Heart left ventricle (tissue), 16 donors: ENCODE results near the gene SEZ6L. TPM values are rescaled to one million over a fixed set of nuclear protein-coding genes. Genes with fewer than 3 reads are reported as not detected.

ENCODE experiments used
- ATAC-seq, 4 donors: fragments of 200-7000 bp; cut with Tn5 transposase; one replicate each; pipeline ENCODE4 v1.9.1; 2020 to 2022; ENCODE audit warnings: moderate library complexity in 4 of 4, mild to moderate bottlenecking in 3 of 4, moderate number of reproducible peaks in 1 of 4
- DNase-seq, 5 donors: peaks; one replicate each; pipeline ENCODE4 v3.0.0-alpha.2; 2020
- H3K27ac ChIP-seq, 12 donors: fragments of 200-600 bp; sonication (generic) in 4 of 12; one replicate each; pipeline versions ENCODE4 v1.5.0 to v1.8.0; 2016 to 2022; ENCODE audit warnings: mild to moderate bottlenecking in 2 of 12
- H3K27me3 ChIP-seq, 9 donors: fragments of 200-600 bp; sonication (generic) in 2 of 9; one replicate each; pipeline versions ENCODE4 v1.5.1 to v1.8.0; 2016 to 2022; ENCODE audit warnings: mild to moderate bottlenecking in 3 of 9
- H3K36me3 ChIP-seq, 9 donors: fragments of 200-600 bp; sonication (generic) in 2 of 9; one replicate each; pipeline versions ENCODE4 v1.5.0 to v1.8.0; 2018 to 2022; ENCODE audit warnings: mild to moderate bottlenecking in 2 of 9
- H3K4me1 ChIP-seq, 12 donors: fragments of 200-600 bp; sonication (generic) in 4 of 12; one replicate each; pipeline versions ENCODE4 v1.5.0 to v1.8.0; 2016 to 2022; ENCODE audit warnings: mild to moderate bottlenecking in 3 of 12
- H3K4me3 ChIP-seq, 12 donors: fragments of 200-600 bp; sonication (generic) in 4 of 12; one replicate each; pipeline versions ENCODE4 v1.5.0 to v1.8.0; 2017 to 2022; ENCODE audit warnings: mild to moderate bottlenecking in 9 of 12, moderate library complexity in 4 of 12
- H3K9me3 ChIP-seq, 12 donors: fragments of 200-600 bp; sonication (generic) in 4 of 12; one replicate each; pipeline versions ENCODE4 v1.5.0 to v1.8.0; 2016 to 2022; ENCODE audit warnings: mild to moderate bottlenecking in 1 of 12
- POLR2A ChIP-seq, 2 donors: fragments of 450-650 bp; IDR thresholded peaks; one replicate each; pipeline ENCODE4 v1.6.1; 2017; ENCODE audit warnings: antibody characterized with exemption in 2 of 2, mild to moderate bottlenecking in 2 of 2, moderate library complexity in 2 of 2
- WGBS, 4 donors: extraction: QIAGEN DNeasy Blood & Tissue Kit in 2 of 4; methylation state at CpG; one replicate each; pipeline versions ENCODE4 v1.1.5 to v1.1.7; 2013 to 2018; 5-methylcytosine and 5-hydroxymethylcytosine counted together
- intact Hi-C, 10 donors: fragments of 100-400 bp; cut with DNase I; formaldehyde crosslinking; loops; one replicate each; pipeline versions ENCODE4 v1.11.1 to v1.14.2; 2022
- polyA plus RNA-seq, 2 donors: library from polyadenylated mRNA; stranded (reverse); fragments of 200-250 nt; gene quantifications; one replicate each; pipeline ENCODE4 v1.2.3, GENCODE V29; 2013
- total RNA-seq, 9 donors: library from RNA; depleted of rRNA in 2 of 9; stranded (reverse); fragments of >200 nt in 2 of 9; fragmentation: NEBNext Ultra II Directional in 3 of 9; extraction: Animal tissue kit (Norgen Biotek cat#: 25700) in 3 of 9; gene quantifications; one replicate each; pipeline versions ENCODE4 v1.1.0 to v1.2.4, GENCODE V29; 2016 to 2023
- TF ChIP-seq, protein P1 (sequence below), 12 donors: fragments of 200-600 bp; sonication (generic) in 4 of 12; IDR thresholded peaks; one replicate each; pipeline versions ENCODE4 v1.5.0 to v1.8.0; 2018 to 2022; ENCODE audit warnings: antibody characterized with exemption in 12 of 12, mild to moderate bottlenecking in 5 of 12
- donor health status: ischemic (EF 13 %, LVEDD 7.1; RV severe dilation, severe dysfunction).
- donor health status: healthy with polysubstance abuse.
- donor health status: DM: no; HTN: yes; CAD: no.
- donor health status: DM: no; HTN: no; CAD: no.
- donor health status: ischemic (EF 25% LVEDD 6.9; RV normal size, moderate dysfunction).
- donor health status: ischemic (EF 25% LVEDD 5.7; RV mildly dilated, moderate dysfunction).
- donor health status: healthy.
- donor health status: DM: yes; HTN: yes; CAD: no.
- donor health status: ischemic (EF 35%, LVEDD 5.7; RV mildly dilated, moderate dysfunction).
- donor health status: nonischemic (EF 11% LVEDD 7.7; RV severe dilation, severe dysfunction).
- donor health status: DM: yes; HTN: yes; CAD: no.
- donor health status: PGD.
- donor health status: ischemic (EF 29% LVEDD 5.4; RV normal size, mild dysfunction).
- donor health status: nonischemic (EF 23%, LVEDD 6.1; RV moderate dilation, normal function).

The SEZ6L gene
- total and polyA plus RNA-seq, 11 donors = 0.04 to 1.6 (median 0.17) TPM; not detected in 2

DNA sequence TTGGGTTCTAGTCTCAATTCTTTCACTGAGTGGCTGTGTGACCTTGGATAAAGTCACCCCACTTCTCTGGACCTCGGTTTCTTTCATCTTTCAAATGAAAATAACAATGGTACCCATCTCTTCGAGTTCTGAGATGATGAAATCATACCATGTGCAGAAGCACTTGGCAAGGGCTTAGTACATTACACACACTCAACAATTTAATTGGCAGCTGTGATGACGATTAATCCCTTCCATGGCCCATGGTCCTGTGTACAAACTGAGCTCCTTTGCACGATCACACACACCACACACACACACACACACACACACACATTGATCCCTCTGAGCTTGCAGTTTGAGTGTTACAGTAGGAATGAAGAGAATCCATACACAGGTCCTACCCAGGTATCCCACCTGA, 156.4 kb downstream of the SEZ6L start:
- no peak for DNase-seq
- intact Hi-C loops = loop anchor here in 2 of 10 donors (5.0 to 10.0 kb wide), 2 partner anchors 153 to 241 kb away; no protein-coding TSS in a partner anchor
- 60 to 76% (median 70%) methylated on average over 4 of the region's 4 CpGs for WGBS, 4 donors

DNA sequence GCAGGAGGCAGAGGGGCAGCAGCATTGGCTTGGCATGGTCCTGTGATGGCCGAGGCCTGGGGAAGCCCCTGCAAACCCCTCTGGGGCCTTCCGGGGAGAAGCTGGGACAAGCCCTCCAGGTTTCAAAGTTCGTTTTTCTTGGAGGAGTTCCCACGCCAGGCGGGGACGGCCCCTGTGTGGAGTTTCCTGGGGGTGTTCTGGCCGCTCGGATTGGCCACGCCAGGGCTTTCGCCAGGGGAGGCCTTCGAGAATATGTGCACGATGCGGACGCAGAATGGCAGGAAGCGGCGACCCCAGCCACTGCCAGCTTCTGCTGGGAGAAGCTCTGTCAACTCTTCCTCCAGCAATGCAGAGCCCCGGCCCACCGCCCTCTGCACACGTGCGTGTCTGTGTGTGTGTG, 157.5 kb downstream of the SEZ6L start:
- DNase-seq (no peak), ATAC-seq (no peak)
- 64 to 75% (median 68%) methylated on average over 12 to 20 of the region's 20 CpGs for WGBS, 4 donors
- TF ChIP-seq, protein P1, sequence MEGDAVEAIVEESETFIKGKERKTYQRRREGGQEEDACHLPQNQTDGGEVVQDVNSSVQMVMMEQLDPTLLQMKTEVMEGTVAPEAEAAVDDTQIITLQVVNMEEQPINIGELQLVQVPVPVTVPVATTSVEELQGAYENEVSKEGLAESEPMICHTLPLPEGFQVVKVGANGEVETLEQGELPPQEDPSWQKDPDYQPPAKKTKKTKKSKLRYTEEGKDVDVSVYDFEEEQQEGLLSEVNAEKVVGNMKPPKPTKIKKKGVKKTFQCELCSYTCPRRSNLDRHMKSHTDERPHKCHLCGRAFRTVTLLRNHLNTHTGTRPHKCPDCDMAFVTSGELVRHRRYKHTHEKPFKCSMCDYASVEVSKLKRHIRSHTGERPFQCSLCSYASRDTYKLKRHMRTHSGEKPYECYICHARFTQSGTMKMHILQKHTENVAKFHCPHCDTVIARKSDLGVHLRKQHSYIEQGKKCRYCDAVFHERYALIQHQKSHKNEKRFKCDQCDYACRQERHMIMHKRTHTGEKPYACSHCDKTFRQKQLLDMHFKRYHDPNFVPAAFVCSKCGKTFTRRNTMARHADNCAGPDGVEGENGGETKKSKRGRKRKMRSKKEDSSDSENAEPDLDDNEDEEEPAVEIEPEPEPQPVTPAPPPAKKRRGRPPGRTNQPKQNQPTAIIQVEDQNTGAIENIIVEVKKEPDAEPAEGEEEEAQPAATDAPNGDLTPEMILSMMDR (IDR thresholded peaks at IDR 0.05) = no peak
- TF ChIP-seq POLR2A (IDR thresholded peaks at IDR 0.05) = no peak
- Histone ChIP-seq H3K27me3 (peaks cover 0 to 5% (median 0%) of the 10 kb centered on the region in 9 donors), H3K36me3 (no peaks in the 10 kb centered on the region), H3K4me1 (peaks cover 0 to 3% (median 0%) of the 10 kb centered on the region in 12 donors), H3K4me3 (no peak overlapping the region), H3K9me3 (no peaks in the 10 kb centered on the region), H3K27ac (no peak overlapping the region)
- intact Hi-C loops = loop anchor here in 2 of 10 donors (5.0 to 10.0 kb wide), 2 partner anchors 155 to 242 kb away; no protein-coding TSS in a partner anchor

More for the DNA sequence above, 156.4 kb downstream of the SEZ6L start:
- Histone ChIP-seq H3K4me1 (peaks cover 0 to 6% (median 0%) of the 10 kb centered on the region in 12 donors), H3K27ac (no peak overlapping the region), H3K4me3 (no peak overlapping the region), H3K36me3 (no peaks in the 10 kb centered on the region), H3K9me3 (no peaks in the 10 kb centered on the region), H3K27me3 (peaks cover 0 to 5% (median 0%) of the 10 kb centered on the region in 9 donors)
- no peak for TF ChIP-seq POLR2A (IDR thresholded peaks at IDR 0.05)
- TF ChIP-seq, protein P1 (IDR thresholded peaks at IDR 0.05) = no peak
- no peak for ATAC-seq

DNA sequence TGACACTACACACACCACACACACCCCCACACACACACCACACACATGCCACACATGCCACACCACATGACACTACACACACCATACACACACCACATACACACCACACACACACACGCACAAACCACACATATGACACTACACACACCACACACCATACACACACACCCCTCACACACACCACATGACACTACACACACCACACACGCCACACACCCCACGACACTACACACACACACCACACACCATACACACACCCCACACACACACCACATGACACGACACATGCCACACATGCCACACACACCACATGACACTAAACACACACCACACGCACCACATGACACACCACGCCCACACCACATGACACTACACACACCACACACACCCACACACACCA, 158.0 kb downstream of the SEZ6L start:
- H3K4me1 ChIP-seq = no peaks in the 10 kb centered on the region
- H3K27me3 ChIP-seq = peaks cover 0 to 5% (median 0%) of the 10 kb centered on the region in 9 donors
- 85 to 93% (median 90%) methylated on average over 6 of the region's 6 CpGs for WGBS, 4 donors
- H3K4me3 ChIP-seq = no peak overlapping the region
- DNase-seq (no peak), ATAC-seq (peak in 1 of 4 donors; percentile 32)
- H3K36me3 ChIP-seq = no peaks in the 10 kb centered on the region
- H3K9me3 ChIP-seq = no peaks in the 10 kb centered on the region
- H3K27ac ChIP-seq = no peak overlapping the region
- TF ChIP-seq, protein P1 (IDR thresholded peaks at IDR 0.05) = no peak
- intact Hi-C loops = loop anchor here in 2 of 10 donors (5.0 to 10.0 kb wide), 2 partner anchors 155 to 243 kb away; no protein-coding TSS in a partner anchor

DNA sequence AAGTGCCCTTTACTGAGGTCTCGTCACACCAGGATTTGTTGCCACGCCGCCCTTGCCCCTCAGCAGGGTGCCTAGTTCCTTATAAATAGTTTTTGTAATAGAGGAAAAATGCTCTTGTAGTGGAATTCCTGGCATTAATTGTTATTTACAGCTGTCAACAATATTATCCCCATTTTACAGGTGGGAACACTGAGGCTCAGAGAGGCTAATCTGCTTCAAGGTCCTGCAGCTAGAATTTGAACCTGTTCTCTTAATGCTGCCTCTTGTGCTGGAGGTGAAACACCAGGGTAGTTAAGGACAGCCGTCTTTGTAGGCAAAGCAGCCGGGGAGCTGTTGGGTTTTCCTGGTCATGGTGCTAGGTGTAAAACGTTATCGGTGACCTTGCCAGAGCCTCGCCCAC, 159.0 kb downstream of the SEZ6L start:
- DNase-seq (no peak), ATAC-seq (no peak)
- Histone ChIP-seq H3K27me3 (peaks cover 0 to 12% (median under 1%) of the 10 kb centered on the region in 9 donors), H3K4me1 (no peaks in the 10 kb centered on the region), H3K9me3 (no peaks in the 10 kb centered on the region), H3K4me3 (no peak overlapping the region), H3K27ac (no peak overlapping the region), H3K36me3 (no peaks in the 10 kb centered on the region)
- TF ChIP-seq, protein P1 (IDR thresholded peaks at IDR 0.05) = no peak
- TF ChIP-seq POLR2A (IDR thresholded peaks at IDR 0.05) = no peak
- 71 to 87% (median 79%) methylated on average over 8 of the region's 8 CpGs for WGBS, 4 donors
- intact Hi-C loops = loop anchor here in 2 of 10 donors (5.0 to 10.0 kb wide), 2 partner anchors 156 to 243 kb away; no protein-coding TSS in a partner anchor
